Endodermal cell (in vitro differentiated cells): ENCODE data around the gene CTNND2. TPM values are rescaled to one million over a fixed set of nuclear protein-coding genes. Genes with fewer than 3 reads are reported as not detected.

Experiments used
- DNase-seq: peaks from one replicate; pipeline ENCODE4 v3.0.0-alpha.2; 2017
- H3K27ac ChIP-seq: 2 replicates; pipeline ENCODE4 v1.5.1; 2013; ENCODE audit warnings: mild to moderate bottlenecking, low read depth, low read length, moderate library complexity
- H3K27me3 ChIP-seq: 2 replicates; pipeline ENCODE4 v1.6.1; 2013; ENCODE audit warnings: mild to moderate bottlenecking, low read length, moderate library complexity; ENCODE audit not compliant: insufficient read depth, control insufficient read depth, poor library complexity, severe bottlenecking
- H3K36me3 ChIP-seq: 2 replicates; pipeline ENCODE4 v1.7.0; 2013; ENCODE audit warnings: mild to moderate bottlenecking, low read length, moderate library complexity; ENCODE audit not compliant: control insufficient read depth, insufficient read depth
- H3K4me1 ChIP-seq: one replicate; pipeline ENCODE4 v1.7.0; 2013; ENCODE audit warnings: low read length; ENCODE audit not compliant: control insufficient read depth, insufficient read depth
- H3K4me3 ChIP-seq: 2 replicates; pipeline ENCODE4 v1.5.1; 2013; ENCODE audit warnings: mild to moderate bottlenecking, low read length, moderate library complexity
- H3K9ac ChIP-seq: 2 replicates; pipeline ENCODE4 v1.6.1; 2013; ENCODE audit warnings: mild to moderate bottlenecking, low read length, moderate library complexity; ENCODE audit not compliant: poor library complexity, severe bottlenecking; ENCODE audit errors: extremely low read depth
- H3K9me3 ChIP-seq: 2 replicates; pipeline ENCODE4 v1.6.1; 2013; ENCODE audit warnings: mild to moderate bottlenecking, low read length, moderate library complexity; ENCODE audit not compliant: control insufficient read depth
- H3K27ac Mint-ChIP-seq: 2 replicates; pipeline ENCODE4 v1.8.0; 2020; ENCODE audit warnings: mixed read lengths
- H3K27me3 Mint-ChIP-seq: 2 replicates; pipeline ENCODE4 v1.8.0; 2021; ENCODE audit warnings: mild to moderate bottlenecking, mixed read lengths; ENCODE audit not compliant: insufficient read depth
- H3K36me3 Mint-ChIP-seq: 2 replicates; pipeline ENCODE4 v1.8.0; 2020; ENCODE audit warnings: low read depth, mixed read lengths
- H3K4me1 Mint-ChIP-seq: 2 replicates; pipeline ENCODE4 v1.8.0; 2020; ENCODE audit warnings: mixed read lengths
- H3K4me3 Mint-ChIP-seq: 2 replicates; pipeline ENCODE4 v1.8.0; 2020; ENCODE audit warnings: mild to moderate bottlenecking, moderate library complexity, mixed read lengths
- H3K9me3 Mint-ChIP-seq: 2 replicates; pipeline ENCODE4 v1.8.0; 2020; ENCODE audit warnings: mild to moderate bottlenecking, mixed read lengths
- WGBS, 2 experiments: methylation state at CpG; one replicate each; pipeline versions ENCODE4 v1.1.5 to v1.1.7; 2013; ENCODE audit warnings: missing lambda C conversion rate in 2 of 2, mixed read lengths in 1 of 2; ENCODE audit not compliant: insufficient coverage in 1 of 2, insufficient read length in 1 of 2; 5-methylcytosine and 5-hydroxymethylcytosine counted together
- total RNA-seq, 2 donors: library from RNA; stranded (reverse); fragmentation: NEBNext Ultra II Directional in 1 of 2; extraction: Animal tissue kit (Norgen Biotek cat#: 25700) in 1 of 2; gene quantifications; 2 replicates in 1 of 2; 3 replicates in 1 of 2; pipeline ENCODE4 v1.2.1, GENCODE V29; 2021
- TF ChIP-seq, protein P1 (sequence below): fragments of 200-600 bp; sonication (generic); conservative IDR thresholded peaks from 2 replicates; pipeline ENCODE4 v1.5.0; 2021; ENCODE audit warnings: antibody characterized with exemption, mild to moderate bottlenecking

CTNND2 gene
- total RNA-seq, 2 donors from 2014 or later, result 6.5 to 10.3 TPM

DNA sequence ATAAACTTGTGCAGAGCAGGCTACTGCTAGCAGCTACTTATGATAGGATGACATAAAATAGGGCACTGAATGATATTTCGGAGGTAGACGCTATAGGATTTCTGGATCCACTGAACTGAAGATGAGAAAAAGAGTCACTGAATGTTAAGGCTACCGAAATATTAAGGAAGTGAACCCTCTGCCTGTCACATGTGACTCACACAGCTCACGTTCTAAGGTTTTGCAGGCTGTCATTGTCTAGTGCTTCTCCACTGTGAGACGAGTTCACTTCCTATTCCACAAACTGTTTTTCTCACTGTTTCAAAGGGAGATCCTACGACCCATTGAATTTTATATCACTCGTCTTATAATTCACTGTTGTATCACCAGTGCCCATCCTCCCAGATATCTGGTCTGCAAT, 100.8 kb downstream of the CTNND2 start:
- H3K9me3 ChIP-seq, result no peaks in the 10 kb centered on the region
- H3K4me3 Mint-ChIP-seq, result no peak overlapping the region
- H3K27me3 Mint-ChIP-seq, result no peaks in the 10 kb centered on the region
- H3K9me3 Mint-ChIP-seq, result no peaks in the 10 kb centered on the region
- H3K27me3 ChIP-seq, result no peaks in the 10 kb centered on the region
- no peak for DNase-seq
- H3K27ac Mint-ChIP-seq, result no peak overlapping the region
- H3K36me3 Mint-ChIP-seq, result no peaks in the 10 kb centered on the region
- H3K4me1 ChIP-seq, result no peaks in the 10 kb centered on the region
- no peaks in the 10 kb centered on the region for H3K36me3 ChIP-seq
- 90 to 95% methylated on average over 7 of the region's 7 CpGs for WGBS, 2 experiments
- TF ChIP-seq, protein P1, sequence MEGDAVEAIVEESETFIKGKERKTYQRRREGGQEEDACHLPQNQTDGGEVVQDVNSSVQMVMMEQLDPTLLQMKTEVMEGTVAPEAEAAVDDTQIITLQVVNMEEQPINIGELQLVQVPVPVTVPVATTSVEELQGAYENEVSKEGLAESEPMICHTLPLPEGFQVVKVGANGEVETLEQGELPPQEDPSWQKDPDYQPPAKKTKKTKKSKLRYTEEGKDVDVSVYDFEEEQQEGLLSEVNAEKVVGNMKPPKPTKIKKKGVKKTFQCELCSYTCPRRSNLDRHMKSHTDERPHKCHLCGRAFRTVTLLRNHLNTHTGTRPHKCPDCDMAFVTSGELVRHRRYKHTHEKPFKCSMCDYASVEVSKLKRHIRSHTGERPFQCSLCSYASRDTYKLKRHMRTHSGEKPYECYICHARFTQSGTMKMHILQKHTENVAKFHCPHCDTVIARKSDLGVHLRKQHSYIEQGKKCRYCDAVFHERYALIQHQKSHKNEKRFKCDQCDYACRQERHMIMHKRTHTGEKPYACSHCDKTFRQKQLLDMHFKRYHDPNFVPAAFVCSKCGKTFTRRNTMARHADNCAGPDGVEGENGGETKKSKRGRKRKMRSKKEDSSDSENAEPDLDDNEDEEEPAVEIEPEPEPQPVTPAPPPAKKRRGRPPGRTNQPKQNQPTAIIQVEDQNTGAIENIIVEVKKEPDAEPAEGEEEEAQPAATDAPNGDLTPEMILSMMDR, result no peak
- no peak overlapping the region for H3K9ac ChIP-seq
- H3K27ac ChIP-seq, result no peak overlapping the region
- no peaks in the 10 kb centered on the region for H3K4me1 Mint-ChIP-seq
- H3K4me3 ChIP-seq, result no peak overlapping the region

DNA sequence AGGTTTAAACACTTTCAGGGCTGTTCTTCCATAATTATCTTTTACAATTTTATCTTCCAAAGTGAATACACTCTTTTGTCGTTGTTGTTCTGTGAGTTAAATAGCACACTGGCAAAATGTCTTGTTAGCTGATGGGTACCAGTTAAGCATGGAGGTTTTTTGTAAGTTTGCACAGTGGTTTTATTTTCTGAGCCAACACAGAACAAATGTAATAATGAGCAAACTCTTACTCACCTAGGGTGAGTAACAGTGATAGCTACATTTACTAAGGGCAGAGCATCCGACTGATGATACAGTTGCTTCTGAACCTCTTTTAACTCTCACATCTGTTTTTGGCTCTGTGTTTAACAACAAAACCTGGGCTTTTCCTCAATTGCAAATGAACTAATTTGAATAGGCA, 103.2 kb downstream of the CTNND2 start:
- Mint-ChIP-seq H3K4me1 (peaks cover 2% of the 10 kb centered on the region), H3K4me3 (no peak overlapping the region), H3K27me3 (no peaks in the 10 kb centered on the region), H3K9me3 (no peaks in the 10 kb centered on the region), H3K36me3 (no peaks in the 10 kb centered on the region), H3K27ac (no peak overlapping the region)
- no peak overlapping the region for H3K27ac ChIP-seq
- no peak overlapping the region for H3K4me3 ChIP-seq
- TF ChIP-seq, protein P1, result no peak
- no peaks in the 10 kb centered on the region for H3K36me3 ChIP-seq
- no peak overlapping the region for H3K9ac ChIP-seq
- H3K27me3 ChIP-seq, result no peaks in the 10 kb centered on the region
- WGBS, 2 experiments, result 90 to 91% methylated on average over 2 of the region's 2 CpGs
- no peaks in the 10 kb centered on the region for H3K4me1 ChIP-seq
- DNase-seq, result no peak
- no peaks in the 10 kb centered on the region for H3K9me3 ChIP-seq

DNA sequence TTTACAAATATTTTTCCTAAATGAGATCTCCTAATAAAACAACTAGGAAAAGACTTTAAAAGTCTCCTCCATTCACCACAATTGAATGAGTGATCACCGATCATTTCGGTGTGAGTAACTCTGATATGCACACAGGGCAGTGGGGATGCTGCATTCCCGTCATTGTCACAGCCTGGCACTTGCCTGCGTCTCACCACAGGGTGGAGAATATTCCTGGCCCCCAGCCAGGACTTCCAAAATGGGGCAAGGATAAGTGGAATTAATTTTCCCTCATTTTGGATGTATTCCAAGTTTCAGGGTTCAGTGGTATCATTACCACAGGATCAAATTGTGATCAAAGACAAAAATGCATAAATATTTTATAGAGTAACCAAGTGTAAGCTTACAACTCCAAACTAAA, 107.1 kb downstream of the CTNND2 start:
- H3K4me3 ChIP-seq, result no peak overlapping the region
- TF ChIP-seq, protein P1, result peak; percentile 30
- H3K27ac ChIP-seq, result peak overlapping the region; percentile 3
- Mint-ChIP-seq H3K36me3 (no peaks in the 10 kb centered on the region), H3K4me1 (peaks cover 9% of the 10 kb centered on the region), H3K27me3 (no peaks in the 10 kb centered on the region), H3K27ac (no peak overlapping the region), H3K9me3 (no peaks in the 10 kb centered on the region), H3K4me3 (no peak overlapping the region)
- WGBS, 2 experiments, result 43 to 48% methylated on average over 2 to 4 of the region's 4 CpGs
- H3K9me3 ChIP-seq, result no peaks in the 10 kb centered on the region
- peak; percentile 65 for DNase-seq
- H3K27me3 ChIP-seq, result no peaks in the 10 kb centered on the region
- peaks cover 6% of the 10 kb centered on the region for H3K4me1 ChIP-seq
- no peak overlapping the region for H3K9ac ChIP-seq
- no peaks in the 10 kb centered on the region for H3K36me3 ChIP-seq
